NOMO-1 (cell line): Measurements from ENCODE around the gene PRRG1.
"Not testable (repeated sequence)": the region's sequence is repeated elsewhere in the genome, so short reads cannot be mapped to it uniquely, and the experiment has no call there.

ENCODE experiments used
- DNase-seq, 2 experiments: peaks; one replicate each; lab custom pipeline; 2025; ENCODE audit not compliant: unreplicated experiment in 2 of 2; lab: John Stamatoyannopoulos, UW

PRRG1 gene

GRCh38 chrX:37371578-37371991, 22.4 kb downstream of the PRRG1 start:
- DNase-seq: no peak

GRCh38 chrX:37378404-37378803, 29.2 kb downstream of the PRRG1 start:
- no peak for DNase-seq

- no peak for DNase-seq
These were observed 29.7 kb downstream of the PRRG1 start for GRCh38 chrX:37378830-37379229.

GRCh38 chrX:37380256-37380655, 31.1 kb downstream of the PRRG1 start:
- no peak for DNase-seq

GRCh38 chrX:37380924-37381323, 31.8 kb downstream of the PRRG1 start:
- DNase-seq: no peak

GRCh38 chrX:37383313-37383712, 34.1 kb downstream of the PRRG1 start:
- DNase-seq: peak in 1 of 2 experiments; percentile 28

- DNase-seq: no peak
These were observed 39.2 kb downstream of the PRRG1 start for GRCh38 chrX:37388413-37388812.

- no peak for DNase-seq
These were observed 56.8 kb downstream of the PRRG1 start for GRCh38 chrX:37405956-37406355.

- DNase-seq: no peak
These were observed 58.6 kb downstream of the PRRG1 start for GRCh38 chrX:37407736-37408135.

- peak in 1 of 2 experiments; percentile 36 for DNase-seq
These were observed 60.1 kb downstream of the PRRG1 start for GRCh38 chrX:37409278-37409677.

GRCh38 chrX:37420185-37420584, 71.0 kb downstream of the PRRG1 start:
- DNase-seq: no peak

GRCh38 chrX:37420756-37421155, 71.6 kb downstream of the PRRG1 start:
- no peak for DNase-seq

- DNase-seq: no peak
These were observed 74.9 kb downstream of the PRRG1 start for GRCh38 chrX:37424000-37424429.

- no peak for DNase-seq
These were observed 76.2 kb downstream of the PRRG1 start for GRCh38 chrX:37425370-37425769.

GRCh38 chrX:37428962-37429361, 79.8 kb downstream of the PRRG1 start:
- not testable (repeated sequence) for DNase-seq

- DNase-seq: no peak
These were observed 85.2 kb downstream of the PRRG1 start for GRCh38 chrX:37434362-37434761.

GRCh38 chrX:37437160-37437559, 88.0 kb downstream of the PRRG1 start:
- no peak for DNase-seq

- DNase-seq: no peak
These were observed 92.2 kb downstream of the PRRG1 start for GRCh38 chrX:37441377-37441776.

GRCh38 chrX:37445182-37445581, 96.0 kb downstream of the PRRG1 start:
- DNase-seq: no peak

- no peak for DNase-seq
These were observed 104.7 kb downstream of the PRRG1 start for GRCh38 chrX:37453821-37454220.

GRCh38 chrX:37454537-37455285, 105.5 kb downstream of the PRRG1 start:
- DNase-seq: no peak

- DNase-seq: no peak
These were observed 106.2 kb downstream of the PRRG1 start for GRCh38 chrX:37455381-37455780.

GRCh38 chrX:37460285-37460684, 111.1 kb downstream of the PRRG1 start:
- DNase-seq: not testable (repeated sequence)
